ENCODE results near the gene CIAO2A.

DNA sequence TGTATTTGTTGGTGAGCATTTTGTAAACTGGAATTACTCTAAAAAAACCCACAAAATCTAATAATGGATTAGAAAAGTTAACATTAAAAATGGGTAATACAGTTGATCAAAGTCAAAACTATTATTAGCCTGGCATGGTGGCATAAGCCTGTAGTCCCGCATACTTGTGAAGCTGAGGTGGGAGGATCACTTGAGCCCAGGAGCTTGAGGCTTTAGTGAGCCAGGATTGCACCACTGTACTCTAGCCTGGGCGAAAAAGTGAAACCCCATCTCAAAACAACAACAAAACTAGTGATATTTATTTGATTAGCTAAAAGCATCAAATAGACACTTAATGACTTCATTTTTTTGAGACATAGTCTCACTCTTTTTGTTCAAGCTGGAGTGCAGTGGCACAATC lies 5.7 kb upstream of the CIAO2A start:
- TF ChIP-seq, protein P1, sequence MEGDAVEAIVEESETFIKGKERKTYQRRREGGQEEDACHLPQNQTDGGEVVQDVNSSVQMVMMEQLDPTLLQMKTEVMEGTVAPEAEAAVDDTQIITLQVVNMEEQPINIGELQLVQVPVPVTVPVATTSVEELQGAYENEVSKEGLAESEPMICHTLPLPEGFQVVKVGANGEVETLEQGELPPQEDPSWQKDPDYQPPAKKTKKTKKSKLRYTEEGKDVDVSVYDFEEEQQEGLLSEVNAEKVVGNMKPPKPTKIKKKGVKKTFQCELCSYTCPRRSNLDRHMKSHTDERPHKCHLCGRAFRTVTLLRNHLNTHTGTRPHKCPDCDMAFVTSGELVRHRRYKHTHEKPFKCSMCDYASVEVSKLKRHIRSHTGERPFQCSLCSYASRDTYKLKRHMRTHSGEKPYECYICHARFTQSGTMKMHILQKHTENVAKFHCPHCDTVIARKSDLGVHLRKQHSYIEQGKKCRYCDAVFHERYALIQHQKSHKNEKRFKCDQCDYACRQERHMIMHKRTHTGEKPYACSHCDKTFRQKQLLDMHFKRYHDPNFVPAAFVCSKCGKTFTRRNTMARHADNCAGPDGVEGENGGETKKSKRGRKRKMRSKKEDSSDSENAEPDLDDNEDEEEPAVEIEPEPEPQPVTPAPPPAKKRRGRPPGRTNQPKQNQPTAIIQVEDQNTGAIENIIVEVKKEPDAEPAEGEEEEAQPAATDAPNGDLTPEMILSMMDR (conservative IDR thresholded peaks at IDR 0.05 in 1 of 2, IDR thresholded peaks at IDR 0.05 in 1 of 2; ENCODE audit: extremely low read depth in 1 of 2, insufficient read depth in 1 of 2, low read depth in 1 of 2, low read length in 2 of 2), result no peak
- no peak for TF ChIP-seq EZH2 (IDR thresholded peaks at IDR 0.05; ENCODE audit: borderline replicate concordance, low read length)

All from mammary epithelial cell (primary cell).